Esophagus squamous epithelium (tissue), 5 donors: ENCODE data around the gene ACACA. TPM values are rescaled to one million over a fixed set of nuclear protein-coding genes. Genes with fewer than 3 reads are reported as not detected.

Experiments
- DNase-seq: peaks from one replicate; lab custom pipeline; 2025; lab: John Stamatoyannopoulos, UW
- H3K27ac ChIP-seq, 4 donors: fragments of 200-600 bp; sonication (generic); one replicate each; pipeline ENCODE4 v1.5.1; 2016 to 2019; ENCODE audit warnings: mild to moderate bottlenecking in 1 of 4
- H3K27me3 ChIP-seq, 4 donors: fragments of 200-600 bp; sonication (generic); 1 replicate in 3 of 4; 2 replicates in 1 of 4; pipeline versions ENCODE4 v1.5.1 to v1.6.0; 2017 to 2021; ENCODE audit warnings: antibody characterized with exemption in 1 of 4
- H3K36me3 ChIP-seq, 3 donors: fragments of 200-600 bp; sonication (generic); one replicate each; pipeline ENCODE4 v1.5.1; 2016 to 2019
- H3K4me1 ChIP-seq, 3 donors: fragments of 200-600 bp; sonication (generic); one replicate each; pipeline ENCODE4 v1.5.1; 2017 to 2019
- H3K4me3 ChIP-seq, 4 donors: fragments of 200-600 bp; sonication (generic); 1 replicate in 3 of 4; 2 replicates in 1 of 4; pipeline ENCODE4 v1.5.1; 2016 to 2019; ENCODE audit warnings: mild to moderate bottlenecking in 2 of 4, moderate library complexity in 1 of 4
- H3K9me3 ChIP-seq, 3 donors: fragments of 200-600 bp; sonication (generic); one replicate each; pipeline ENCODE4 v1.5.1; 2016 to 2019
- CTCF ChIP-seq, 6 experiments: fragments of 450-650 bp in 4 of 6; fragments of 200-600 bp in 2 of 6; sonication (generic) in 2 of 6; IDR thresholded peaks; one replicate each; pipeline ENCODE4 v1.5.1; 2016 to 2019; ENCODE audit warnings: antibody characterized with exemption in 6 of 6, mild to moderate bottlenecking in 4 of 6, moderate library complexity in 4 of 6
- POLR2A ChIP-seq, 4 donors: fragments of 450-650 bp; IDR thresholded peaks; one replicate each; pipeline ENCODE4 v1.6.1; 2017; ENCODE audit warnings: antibody characterized with exemption in 4 of 4, mild to moderate bottlenecking in 4 of 4, moderate library complexity in 3 of 4
- WGBS, 2 donors: methylation state at CpG; one replicate each; pipeline ENCODE4 v1.1.5; 2018; 5-methylcytosine and 5-hydroxymethylcytosine counted together
- intact Hi-C: fragments of 100-400 bp; cut with DNase I; formaldehyde crosslinking; loops from one replicate; pipeline ENCODE4 v1.15.0; 2022
- total RNA-seq, 4 donors: library from RNA; depleted of rRNA; stranded (reverse); fragments of >200 nt; gene quantifications; one replicate each; pipeline ENCODE4 v1.1.0, GENCODE V29; 2016
- donor health status: DM: yes; HTN: yes; CAD: no.

The ACACA gene
- total RNA-seq, 4 donors from 2014 or later, result 34.5 to 81.0 (median 55.8) TPM

DNA sequence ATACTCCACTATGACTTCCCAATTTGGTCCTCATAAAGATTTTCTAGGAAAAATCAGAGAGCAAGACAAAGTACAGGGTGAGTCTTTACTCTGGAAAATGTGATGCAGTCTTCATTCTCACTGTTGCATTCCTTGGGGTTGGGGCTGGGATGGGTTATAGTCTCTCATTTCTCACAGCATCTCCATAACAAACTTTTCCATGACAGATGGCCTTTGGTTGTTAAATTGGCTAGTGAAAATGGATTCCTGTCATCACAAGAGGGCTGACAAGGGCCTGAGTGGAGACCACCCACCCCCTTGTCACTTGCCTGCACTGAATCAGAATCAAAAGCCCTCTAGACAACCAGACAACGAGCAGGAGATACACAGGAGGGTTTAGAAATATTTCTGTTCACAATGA is 283.2 kb downstream of the ACACA start:
- intact Hi-C loops, result no loop called here
- H3K36me3 ChIP-seq, result peaks cover 7 to 98% (median 12%) of the 10 kb centered on the region in 3 donors

DNA sequence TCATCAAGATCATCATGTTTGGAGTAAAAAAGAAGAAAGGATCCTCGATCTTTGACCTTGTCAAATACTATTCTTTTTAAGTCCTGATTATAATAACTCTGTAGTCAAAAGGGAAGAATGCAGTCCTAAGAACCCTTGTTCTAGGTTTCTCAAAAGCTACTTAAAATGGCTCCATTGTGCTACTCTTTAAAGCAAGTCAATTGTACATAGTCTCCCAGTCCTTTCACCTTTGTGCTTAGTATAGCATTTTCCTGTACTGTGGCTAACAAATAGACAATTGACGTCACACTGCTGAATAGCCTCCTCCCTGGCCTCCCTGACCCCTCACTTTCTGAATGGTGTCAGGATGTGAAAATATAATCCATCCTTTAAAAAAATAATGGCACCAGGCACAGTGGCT is 285.0 kb downstream of the ACACA start:
- 92 to 94% methylated on average over 2 of the region's 2 CpGs for WGBS, 2 donors
- H3K27me3 ChIP-seq, result no peaks in the 10 kb centered on the region
- peaks cover 7 to 98% (median 12%) of the 10 kb centered on the region in 3 donors for H3K36me3 ChIP-seq

More for the DNA sequence above, 283.2 kb downstream of the ACACA start:
- Histone ChIP-seq H3K4me1 (no peaks in the 10 kb centered on the region), H3K27ac (no peak overlapping the region), H3K4me3 (no peak overlapping the region), H3K9me3 (no peaks in the 10 kb centered on the region), H3K27me3 (no peaks in the 10 kb centered on the region)
- 75 to 80% methylated on average over 1 of the region's 1 CpG for WGBS, 2 donors
- no peak for DNase-seq
- TF ChIP-seq POLR2A (IDR thresholded peaks at IDR 0.05) (no peak), CTCF (IDR thresholded peaks at IDR 0.05) (no peak)

DNA sequence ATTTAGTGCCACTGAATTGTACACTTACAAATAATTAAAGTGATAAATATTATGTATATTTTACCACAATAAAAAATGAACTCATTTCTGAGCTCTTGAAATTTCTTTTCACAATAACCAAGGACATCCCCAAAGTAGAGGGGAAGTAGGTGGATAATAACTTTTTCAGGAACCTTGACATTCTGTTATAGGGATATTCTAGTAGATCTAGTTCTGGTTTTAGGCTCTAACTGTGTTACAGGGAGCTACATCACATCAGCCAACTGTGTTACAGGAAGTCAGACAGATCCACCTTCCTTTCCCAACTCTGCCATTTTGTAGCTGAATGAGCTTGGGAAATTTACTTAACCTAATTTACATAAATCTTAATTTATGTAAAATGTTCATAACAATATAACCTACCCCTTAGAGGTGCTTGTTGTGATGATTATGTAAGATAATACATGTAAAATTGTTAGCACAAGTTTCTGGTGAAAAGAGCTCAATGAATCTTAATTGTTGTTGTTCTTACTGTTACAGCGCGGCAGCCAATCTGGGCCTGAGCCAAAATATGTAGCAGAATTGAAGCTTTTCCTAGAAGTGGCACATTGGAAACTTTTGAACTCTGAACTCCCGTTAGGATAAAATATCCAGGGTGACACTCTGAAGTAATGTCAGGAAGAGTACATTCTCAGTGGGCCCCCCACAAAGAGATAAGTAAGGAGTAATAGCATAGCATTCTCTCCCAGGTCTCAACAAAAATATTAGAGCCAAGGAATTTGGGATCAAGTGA is 288.1 kb downstream of the ACACA start:
- 62 to 72% methylated on average over 3 of the region's 3 CpGs for WGBS, 2 donors
- TF ChIP-seq POLR2A (IDR thresholded peaks at IDR 0.05) (no peak), CTCF (IDR thresholded peaks at IDR 0.05) (no peak)
- Histone ChIP-seq H3K4me3 (no peak overlapping the region), H3K9me3 (no peaks in the 10 kb centered on the region), H3K27ac (no peak overlapping the region), H3K4me1 (no peaks in the 10 kb centered on the region), H3K27me3 (no peaks in the 10 kb centered on the region), H3K36me3 (peaks cover 7 to 89% (median 12%) of the 10 kb centered on the region in 3 donors)
- intact Hi-C loops, result no loop called here
- no peak for DNase-seq

More for the DNA sequence above, 285.0 kb downstream of the ACACA start:
- TF ChIP-seq CTCF (IDR thresholded peaks at IDR 0.05), result no peak
- TF ChIP-seq POLR2A (IDR thresholded peaks at IDR 0.05), result no peak
- no peaks in the 10 kb centered on the region for H3K9me3 ChIP-seq
- no peak overlapping the region for H3K27ac ChIP-seq
- intact Hi-C loops, result no loop called here
- no peak for DNase-seq
- H3K4me3 ChIP-seq, result no peak overlapping the region
- H3K4me1 ChIP-seq, result no peaks in the 10 kb centered on the region

GRCh38 chr17:37117373-37118142 is 289.1 kb downstream of the ACACA start:
- 81 to 85% methylated on average over 7 of the region's 7 CpGs for WGBS, 2 donors

More at GRCh38 chr17:37117373-37118142, 289.1 kb downstream of the ACACA start:
- Histone ChIP-seq H3K27ac (no peak overlapping the region), H3K9me3 (no peaks in the 10 kb centered on the region), H3K4me3 (no peak overlapping the region), H3K36me3 (peaks cover 12 to 89% (median 12%) of the 10 kb centered on the region in 3 donors), H3K27me3 (no peaks in the 10 kb centered on the region), H3K4me1 (no peaks in the 10 kb centered on the region)
- intact Hi-C loops, result no loop called here
- no peak for DNase-seq
- TF ChIP-seq CTCF (IDR thresholded peaks at IDR 0.05) (no peak), POLR2A (IDR thresholded peaks at IDR 0.05) (no peak)
